Measurements from ENCODE around the gene TRIM9. TPM values are rescaled to one million over a fixed set of nuclear protein-coding genes. Genes with fewer than 3 reads are reported as not detected.

The TRIM9 gene
- total RNA-seq (2014; rRNA removed; shearing (Covaris generic)) = 4.0 and 4.2 TPM in 2 replicates

- peak; percentile 97 for DNase-seq (ENCODE audit: low read depth)
Measured at GRCh38 chr14:51094901-51095853, at the start of gene TRIM9. TRIM9 (minus strand) TSS chr14:51095105; CDS start chr14:51094939, 166 bp downstream.

- DNase-seq (ENCODE audit: low read depth) = no peak
Measured at GRCh38 chr14:51140856-51141255, 46.0 kb upstream of the TRIM9 start.

DNA sequence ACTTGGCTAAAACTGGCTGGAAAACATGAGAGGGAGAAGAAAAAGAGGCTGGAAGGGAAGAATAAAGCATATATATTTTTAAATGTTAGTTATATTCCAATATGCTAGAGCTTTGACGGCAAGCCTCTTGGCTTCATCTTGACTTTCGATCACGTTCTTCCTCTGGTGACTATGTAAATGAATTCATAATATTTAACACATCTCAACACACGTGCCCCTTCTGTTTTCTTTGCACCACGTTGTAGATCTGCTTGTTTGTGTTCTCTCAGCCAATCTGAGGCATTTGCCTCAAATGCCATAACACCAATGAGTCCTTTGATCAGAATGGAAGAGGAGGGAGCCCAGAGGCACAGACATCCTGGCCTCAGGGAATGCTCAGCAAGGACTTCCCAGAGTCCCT is 45.4 kb upstream of the TRIM9 start:
- DNase-seq (ENCODE audit: low read depth) = no peak

DNA sequence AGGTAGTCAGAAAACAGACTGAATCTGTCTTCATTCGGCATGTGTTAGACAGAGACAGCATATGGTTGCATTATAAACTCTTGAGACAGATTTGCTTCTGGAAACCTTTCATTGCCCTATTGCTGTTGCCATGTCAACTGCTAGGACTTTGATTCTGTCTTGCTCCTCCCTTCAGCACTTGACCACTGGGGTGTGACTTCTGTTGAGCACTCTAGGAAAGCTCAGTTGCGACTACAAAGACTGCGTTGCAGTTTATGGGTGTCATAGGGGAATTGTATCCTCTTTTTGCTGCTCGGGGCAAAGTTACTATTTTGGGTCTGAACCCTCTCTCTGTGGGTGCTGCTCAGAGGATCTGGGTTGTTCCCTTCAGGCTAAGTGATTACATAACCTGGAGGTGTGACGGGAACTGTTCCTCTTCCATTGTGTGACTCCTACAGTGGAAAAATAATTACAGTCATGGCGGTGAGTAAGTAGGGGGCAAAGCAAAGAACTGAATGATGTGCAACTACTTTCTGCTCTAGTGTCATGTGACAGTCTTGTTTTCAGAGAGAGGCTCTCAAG is 44.3 kb upstream of the TRIM9 start:
- DNase-seq (ENCODE audit: low read depth) = peak; percentile 39

DNA sequence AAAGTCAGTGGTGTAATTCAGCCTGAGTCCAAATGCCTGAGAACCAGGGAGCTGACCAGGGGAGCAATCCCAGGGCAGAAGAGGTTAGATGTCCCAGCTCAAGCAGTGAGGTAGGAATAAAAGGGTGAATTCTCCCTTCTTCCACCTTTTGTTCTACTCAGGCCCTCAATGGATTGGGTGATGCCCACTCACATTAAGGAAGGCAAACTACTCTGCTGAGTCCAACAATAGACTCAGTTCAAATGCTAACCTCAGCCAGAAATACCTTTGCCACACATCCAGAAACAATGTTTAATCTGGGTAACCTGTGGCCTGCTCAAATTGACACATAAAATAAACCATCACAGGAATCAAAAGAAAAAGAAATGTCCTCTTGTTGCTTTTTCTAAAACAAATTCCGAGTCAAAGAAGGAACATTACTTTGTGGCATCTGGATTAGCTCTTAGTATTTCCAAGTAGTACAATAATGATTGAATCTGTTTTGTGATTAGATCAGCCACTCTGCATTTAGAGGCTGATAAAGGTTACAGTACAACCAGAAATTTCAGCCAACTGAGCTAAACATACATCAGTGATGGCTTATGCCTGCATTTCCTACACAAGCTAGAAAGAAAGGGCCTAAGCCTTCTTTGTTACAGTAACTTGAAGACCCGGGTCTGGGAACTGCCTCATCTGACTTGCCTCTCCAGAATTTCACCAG is 43.6 kb upstream of the TRIM9 start:
- no peak for DNase-seq (ENCODE audit: low read depth)

GRCh38 chr14:51131516-51131915 is 36.6 kb upstream of the TRIM9 start:
- no peak for DNase-seq (ENCODE audit: low read depth)

DNA sequence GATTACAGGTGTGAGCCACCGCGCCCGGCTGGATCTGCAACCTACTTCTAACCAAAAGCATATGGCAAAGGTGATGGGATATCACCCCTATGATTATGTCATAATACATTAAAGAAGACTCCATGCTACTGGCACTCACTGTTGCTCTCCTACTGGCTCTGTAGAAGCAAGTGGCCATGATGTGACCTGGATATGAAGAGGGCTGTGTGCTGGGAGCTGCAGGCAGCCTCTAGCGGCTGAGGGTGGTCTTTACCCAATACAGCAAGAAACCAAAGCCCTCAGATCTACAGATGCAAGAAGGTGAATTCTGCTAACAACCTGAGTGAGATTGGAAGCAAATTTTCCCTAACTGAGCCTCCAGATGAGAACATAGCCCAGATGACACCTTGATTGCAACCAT is 34.2 kb upstream of the TRIM9 start:
- DNase-seq (ENCODE audit: low read depth) = peak; percentile 9

DNA sequence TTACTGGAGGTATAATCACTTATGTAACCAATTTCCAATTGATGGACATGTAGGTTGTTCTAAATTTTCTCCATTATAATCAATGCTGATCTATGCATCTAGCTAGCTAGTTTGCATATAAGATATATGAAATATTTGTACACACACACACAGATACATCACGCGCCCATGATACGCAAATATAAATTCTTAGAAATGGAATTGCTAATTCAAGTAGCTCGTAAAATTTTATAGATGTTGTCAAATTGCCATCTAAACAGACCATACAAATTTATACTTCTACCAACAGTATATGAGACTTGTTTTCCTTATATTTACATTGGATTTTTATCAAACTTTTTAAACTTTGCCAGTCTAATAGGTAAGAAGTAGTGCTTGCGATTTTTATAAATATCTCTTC is 29.1 kb upstream of the TRIM9 start:
- no peak for DNase-seq (ENCODE audit: low read depth)

- DNase-seq (ENCODE audit: low read depth) = peak; percentile 17
Measured at GRCh38 chr14:51121096-51121495, 26.2 kb upstream of the TRIM9 start.

- DNase-seq (ENCODE audit: low read depth) = no peak
Measured at GRCh38 chr14:51119411-51120051, 24.6 kb upstream of the TRIM9 start.

DNA sequence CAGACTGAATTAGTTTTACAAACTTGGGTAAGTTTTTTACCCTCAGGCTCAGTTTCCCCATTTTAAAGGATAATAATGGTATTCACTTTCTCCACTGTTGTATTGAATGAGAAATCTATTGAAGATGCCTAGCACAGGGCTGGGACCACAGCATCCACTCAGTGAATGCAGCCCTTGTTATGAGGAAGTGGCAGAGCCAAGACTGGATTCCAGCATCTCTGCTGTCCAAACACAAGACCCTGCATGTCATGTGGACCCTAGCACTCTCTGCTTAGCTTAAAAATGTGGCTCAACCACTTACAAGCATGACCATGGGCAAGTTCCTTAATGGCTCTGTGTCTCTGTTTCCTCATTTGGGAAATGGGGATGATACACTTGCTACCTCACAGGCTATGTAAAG is 24.1 kb upstream of the TRIM9 start:
- no peak for DNase-seq (ENCODE audit: low read depth)

DNA sequence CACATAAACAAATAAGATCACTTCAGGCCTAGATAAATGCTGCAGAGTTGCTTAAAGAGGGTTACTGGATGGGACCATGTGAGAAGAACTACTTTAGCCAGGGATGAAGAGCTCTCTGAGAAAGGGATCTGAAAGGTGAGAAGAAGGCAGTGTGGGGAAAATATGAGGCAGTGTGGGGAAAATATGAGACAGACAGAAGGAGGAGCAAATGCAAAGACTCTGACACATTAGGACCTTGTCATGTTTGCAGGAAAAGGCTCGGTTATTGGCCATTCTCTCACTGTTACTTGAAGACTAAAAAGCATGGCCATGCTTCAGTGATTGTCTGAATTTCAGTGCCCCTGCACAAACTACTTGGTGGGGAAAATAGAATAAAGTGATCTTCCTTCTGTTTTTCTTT is 22.7 kb upstream of the TRIM9 start:
- DNase-seq (ENCODE audit: low read depth) = no peak

GRCh38 chr14:51116682-51117081 is 21.8 kb upstream of the TRIM9 start:
- no peak for DNase-seq (ENCODE audit: low read depth)

- no peak for DNase-seq (ENCODE audit: low read depth)
Measured at GRCh38 chr14:51109651-51110050, 14.7 kb upstream of the TRIM9 start.

DNA sequence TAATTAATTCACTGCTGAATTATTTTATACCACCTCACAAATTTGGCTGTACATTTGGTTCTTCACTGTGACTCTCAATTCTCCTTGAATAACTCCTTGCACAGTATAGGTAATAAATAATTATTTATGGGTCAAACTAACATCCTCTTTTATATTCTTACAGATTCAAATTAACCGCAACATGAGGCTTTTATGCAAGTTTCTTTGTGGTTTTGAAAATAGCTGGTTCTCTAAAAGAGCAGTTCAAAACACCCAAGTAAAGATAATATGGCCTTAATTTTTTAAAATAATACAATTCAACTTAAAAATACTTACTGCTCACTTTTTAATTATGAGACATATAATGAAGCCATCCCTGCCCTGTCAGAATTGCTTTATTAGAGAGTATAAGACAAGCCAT is 12.9 kb upstream of the TRIM9 start:
- no peak for DNase-seq (ENCODE audit: low read depth)

DNA sequence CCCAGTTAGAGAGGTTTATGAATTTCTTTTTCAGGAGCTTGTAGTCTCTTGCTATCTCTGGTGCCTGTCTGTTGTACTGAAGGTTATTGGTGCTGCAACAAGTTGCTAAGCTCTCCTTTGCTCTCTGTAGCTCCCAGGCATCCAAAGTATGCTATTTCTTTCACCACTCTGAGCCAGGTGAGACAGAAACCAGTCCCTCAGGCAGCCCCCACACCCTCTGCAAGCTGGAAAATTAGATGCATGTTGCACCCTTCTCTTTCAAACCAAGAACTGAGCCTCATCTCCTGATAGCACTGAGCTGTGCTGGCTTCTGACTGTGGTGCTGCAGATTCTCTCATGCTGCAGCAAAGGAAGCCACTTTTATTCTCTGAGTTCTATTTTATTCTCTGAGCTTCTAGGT is 9.6 kb upstream of the TRIM9 start:
- DNase-seq (ENCODE audit: low read depth) = no peak

DNA sequence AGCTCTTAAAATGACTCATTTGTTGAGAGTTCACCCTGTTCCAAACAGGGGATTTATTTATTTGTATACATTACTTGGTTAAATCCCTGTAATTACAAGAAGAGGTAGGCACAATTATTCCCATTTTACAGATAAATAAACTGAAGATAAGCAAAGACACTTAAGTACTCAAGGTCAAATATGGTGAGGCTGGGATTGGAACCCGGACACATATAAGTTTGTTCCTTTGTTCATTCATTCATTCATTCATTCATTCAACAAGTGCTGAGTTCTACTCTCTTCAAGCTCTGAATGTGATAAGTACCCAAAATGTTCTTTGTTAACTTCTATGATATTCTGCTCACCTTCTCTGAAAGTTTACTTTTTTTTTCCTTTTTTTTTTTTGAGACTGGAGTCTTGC is 2.4 kb upstream of the TRIM9 start:
- DNase-seq (ENCODE audit: low read depth) = no peak

DNA sequence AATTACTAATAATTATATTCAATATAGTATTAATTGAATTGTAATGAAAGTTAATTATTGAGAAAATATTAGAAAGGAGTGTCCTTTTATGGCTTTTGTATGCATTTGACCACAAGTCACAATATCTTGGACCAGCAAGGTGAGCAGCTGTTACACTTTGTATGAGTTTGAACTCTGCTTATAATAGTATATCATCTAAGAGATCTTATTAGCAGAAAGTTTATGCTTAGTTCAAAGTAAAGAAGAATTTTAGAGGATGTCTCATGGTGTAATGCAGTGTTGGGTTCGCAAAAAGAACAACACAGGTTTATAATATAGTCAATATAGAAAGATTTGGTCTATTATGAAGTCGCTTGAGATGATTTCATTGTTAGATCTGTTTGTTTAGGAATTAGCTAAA is 2.0 kb upstream of the TRIM9 start:
- DNase-seq (ENCODE audit: low read depth) = no peak

DNA sequence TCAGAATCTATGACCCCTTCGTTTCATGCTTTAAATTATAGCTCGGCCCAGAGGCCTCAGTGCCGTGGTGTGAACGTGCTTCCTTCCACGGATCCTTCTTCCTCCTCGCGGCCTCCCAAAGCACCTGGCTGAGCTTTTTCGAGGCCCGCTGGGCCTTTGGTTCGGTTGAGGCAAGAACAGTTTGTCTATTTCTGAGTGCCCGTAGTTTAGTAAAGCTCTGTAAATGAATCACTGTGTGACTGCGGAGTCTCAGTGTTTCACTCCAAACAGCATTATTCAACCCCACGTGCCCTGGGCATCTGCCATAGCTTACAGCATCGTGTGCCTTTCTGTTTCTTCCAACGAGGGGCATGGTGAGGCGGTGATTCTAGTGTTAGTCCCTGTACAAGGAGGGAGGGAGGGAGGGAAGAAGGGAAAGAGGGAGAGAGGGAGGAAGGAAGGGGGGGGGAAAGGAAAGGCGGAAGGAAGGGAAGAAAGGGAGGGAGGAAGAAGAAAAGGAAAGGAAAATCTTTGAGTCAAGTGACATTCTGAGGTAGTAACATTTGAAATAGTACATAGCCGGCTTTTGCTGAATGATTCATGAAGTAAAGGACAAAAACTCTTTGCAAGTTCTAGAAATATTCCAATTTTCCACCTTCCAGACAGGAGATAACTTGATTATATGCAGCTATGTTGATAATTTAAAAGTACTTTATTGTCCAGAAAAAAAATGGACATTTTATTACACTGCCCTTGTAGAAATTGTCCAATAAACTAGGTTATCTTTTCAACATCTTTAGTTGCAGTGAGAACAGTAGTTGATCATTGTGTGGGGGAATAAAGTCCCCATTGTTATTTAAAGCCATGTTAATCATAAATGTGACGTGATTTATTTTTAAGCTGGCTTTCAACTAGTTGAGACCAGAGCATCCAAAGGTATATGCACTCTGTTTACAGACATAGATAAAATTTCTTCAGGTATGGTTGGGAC is 1.2 kb upstream of the TRIM9 start:
- peak; percentile 60 for DNase-seq (ENCODE audit: low read depth)

DNA sequence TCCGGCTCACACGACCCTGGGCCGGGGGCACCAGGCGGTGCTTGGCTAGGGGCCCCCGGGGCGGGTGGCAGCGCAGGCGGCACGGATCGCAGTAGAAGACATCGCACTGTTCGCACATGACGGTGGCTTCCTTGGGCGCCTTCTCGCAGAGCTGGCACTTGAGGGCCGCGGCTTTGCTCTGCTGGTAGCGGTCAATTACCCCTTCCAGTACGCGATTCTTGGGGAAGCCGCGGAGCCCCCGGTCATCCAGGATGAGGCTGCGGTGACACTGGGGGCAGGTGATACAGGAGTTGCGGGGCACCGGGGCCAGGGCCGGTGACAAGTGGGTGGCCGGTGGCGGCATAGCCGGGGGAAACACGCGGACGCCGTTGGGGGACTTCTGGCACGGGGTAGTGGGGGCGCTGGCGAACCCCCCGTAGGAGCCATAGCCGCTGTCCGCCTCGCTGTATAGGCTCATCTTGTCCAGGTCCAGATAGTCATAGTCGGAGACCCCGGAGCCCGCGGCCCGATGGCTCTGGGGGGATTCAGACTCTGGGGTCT is 553 bp downstream of the TRIM9 start:
- DNase-seq (ENCODE audit: low read depth) = no peak
